ENCODE results near the gene OR11A1. TPM values are rescaled to one million over a fixed set of nuclear protein-coding genes. Genes with fewer than 3 reads are reported as not detected.

Gene OR11A1
- total and polyA plus RNA-seq, 2 donors (not counting 1 experiment from before 2014, with no cell fraction given): not detected

- Histone ChIP-seq H4K20me1 (ENCODE audit: control insufficient read depth, insufficient read depth, low read length, poor library complexity, severe bottlenecking) (no peaks in the 10 kb centered on the region), H3K27me3 (replicated peaks in 1 of 4; ENCODE audit: control extremely low read depth in 1 of 4, control insufficient read depth in 3 of 4, insufficient read depth in 4 of 4, low read length in 3 of 4) (peaks cover 0 to 7% (median 1%) of the 10 kb centered on the region in 4 experiments), H3K27ac (ENCODE audit: low read length in 2 of 2) (no peak overlapping the region), H3K4me1 (ENCODE audit: control insufficient read depth in 2 of 2, insufficient read depth in 2 of 2, low read length in 2 of 2) (no peaks in the 10 kb centered on the region), H3K79me2 (ENCODE audit: control insufficient read depth, insufficient read depth, low read length) (no peaks in the 10 kb centered on the region), H3K36me3 (replicated peaks in 1 of 2; ENCODE audit: control extremely low read depth in 1 of 2, control insufficient read depth in 1 of 2, extremely low read depth in 1 of 2, insufficient read depth in 2 of 2, low read length in 1 of 2) (no peaks in the 10 kb centered on the region), H3K4me2 (replicated peaks; ENCODE audit: low read depth, low read length, poor library complexity, severe bottlenecking) (no peak overlapping the region), H2AFZ (ENCODE audit: insufficient read depth, low read depth, low read length, poor library complexity, severe bottlenecking) (no peak overlapping the region), H3K9ac (ENCODE audit: low read length) (no peak overlapping the region), H3K9me3 (ENCODE audit: control extremely low read depth in 1 of 3, control insufficient read depth in 2 of 3, insufficient read depth in 1 of 3, low read length in 2 of 3) (no peaks in the 10 kb centered on the region), H3K4me3 (ENCODE audit: control extremely low read depth in 1 of 5, extremely low read depth in 1 of 5, insufficient read depth in 1 of 5, low read depth in 2 of 5, low read length in 4 of 5) (no peak overlapping the region)
- 89% methylated on average over 3 of the region's 3 CpGs for WGBS (ENCODE audit: insufficient coverage)
- Mint-ChIP-seq H3K4me3 (no peak overlapping the region), H3K4me1 (no peaks in the 10 kb centered on the region), H3K27me3 (peaks cover 15% of the 10 kb centered on the region), H3K27ac (no peak overlapping the region), H3K9me3 (ENCODE audit: insufficient read depth) (no peaks in the 10 kb centered on the region)
- POLR2A ChIA-PET: no interaction called here
- CTCF ChIA-PET: no interaction called here
- no peak for TF ChIP-seq CTCF (IDR thresholded peaks at IDR 0.05)
- TF ChIP-seq EZH2 (IDR thresholded peaks at IDR 0.05; ENCODE audit: borderline replicate concordance, insufficient read depth, low read depth, low read length, poor library complexity, severe bottlenecking): no peak
- ATAC-seq (ENCODE audit: low read depth) (no peak), DNase-seq (no peak)
- intact Hi-C loops (cut with micrococcal nuclease): no loop called here
Measured at GRCh38 chr6:29505808-29506207, 48.9 kb upstream of the OR11A1 start.

- ChIA-PET POLR2A (no interaction called here), CTCF (no interaction called here)
Measured at GRCh38 chr6:29504961-29505360, 48.1 kb upstream of the OR11A1 start.

More at GRCh38 chr6:29504961-29505360, 48.1 kb upstream of the OR11A1 start:
- H3K27ac ChIP-seq (ENCODE audit: low read length in 2 of 2): no peak overlapping the region
- H3K9me3 Mint-ChIP-seq (ENCODE audit: insufficient read depth): no peaks in the 10 kb centered on the region
- intact Hi-C loops (cut with micrococcal nuclease): no loop called here
- no peak for TF ChIP-seq CTCF (IDR thresholded peaks at IDR 0.05)
- no peak for TF ChIP-seq EZH2 (IDR thresholded peaks at IDR 0.05; ENCODE audit: borderline replicate concordance, insufficient read depth, low read depth, low read length, poor library complexity, severe bottlenecking)
- no peak overlapping the region for H3K4me3 Mint-ChIP-seq
- H3K4me3 ChIP-seq (ENCODE audit: control extremely low read depth in 1 of 5, extremely low read depth in 1 of 5, insufficient read depth in 1 of 5, low read depth in 2 of 5, low read length in 4 of 5): no peak overlapping the region
- H3K4me1 Mint-ChIP-seq: no peaks in the 10 kb centered on the region
- peaks cover 22% of the 10 kb centered on the region for H3K27me3 Mint-ChIP-seq
- no peak for DNase-seq
- H3K79me2 ChIP-seq (ENCODE audit: control insufficient read depth, insufficient read depth, low read length): no peaks in the 10 kb centered on the region
- H3K27me3 ChIP-seq (replicated peaks in 1 of 4; ENCODE audit: control extremely low read depth in 1 of 4, control insufficient read depth in 3 of 4, insufficient read depth in 4 of 4, low read length in 3 of 4): peaks cover 0 to 7% (median 1%) of the 10 kb centered on the region in 4 experiments
- no peak for ATAC-seq (ENCODE audit: low read depth)
- H3K9me3 ChIP-seq (ENCODE audit: control extremely low read depth in 1 of 3, control insufficient read depth in 2 of 3, insufficient read depth in 1 of 3, low read length in 2 of 3): no peaks in the 10 kb centered on the region
- no peak overlapping the region for H3K27ac Mint-ChIP-seq
- no peak overlapping the region for H2AFZ ChIP-seq (ENCODE audit: insufficient read depth, low read depth, low read length, poor library complexity, severe bottlenecking)
- no peaks in the 10 kb centered on the region for H3K36me3 ChIP-seq (replicated peaks in 1 of 2; ENCODE audit: control extremely low read depth in 1 of 2, control insufficient read depth in 1 of 2, extremely low read depth in 1 of 2, insufficient read depth in 2 of 2, low read length in 1 of 2)
- H3K4me2 ChIP-seq (replicated peaks; ENCODE audit: low read depth, low read length, poor library complexity, severe bottlenecking): no peak overlapping the region
- no CpG with 5 or more reads among the region's 2 CpGs for WGBS (ENCODE audit: insufficient coverage)
- no peaks in the 10 kb centered on the region for H4K20me1 ChIP-seq (ENCODE audit: control insufficient read depth, insufficient read depth, low read length, poor library complexity, severe bottlenecking)
- H3K9ac ChIP-seq (ENCODE audit: low read length): no peak overlapping the region
- no peaks in the 10 kb centered on the region for H3K4me1 ChIP-seq (ENCODE audit: control insufficient read depth in 2 of 2, insufficient read depth in 2 of 2, low read length in 2 of 2)
